Naive thymus-derived CD4-positive, alpha-beta T cell (primary cell): Measurements from ENCODE around the gene SYNRG. TPM values are rescaled to one million over a fixed set of nuclear protein-coding genes. Genes with fewer than 3 reads are reported as not detected.

ENCODE experiments used
- microRNA-seq: library from miRNA; unstranded; fragments of <30 nt; microRNA quantifications from one replicate; pipeline ENCODE4 v1.2.0, GENCODE V29; 2022; ENCODE audit warnings: borderline microRNAs expressed
- polyA plus RNA-seq, 2 donors: library from polyadenylated mRNA; unstranded; fragments of 300-500 nt; fragmentation: Illumina TruSeq; gene quantifications; one replicate each; pipeline ENCODE4 v1.2.3, GENCODE V29; 2021
- total RNA-seq, 6 experiments: library from RNA in 5 of 6; stranded (reverse) in 5 of 6; gene quantifications; 1 replicate in 5 of 6; 2 replicates in 1 of 6; pipeline ENCODE4 v1.2.3 and lab custom pipeline; 2021 to 2026

The SYNRG gene
- total and polyA plus RNA-seq, 7 experiments from 2014 or later, result 70.9 to 146 (median 100) TPM

Small RNAs within 50 kb of the gene (microRNA-seq; reads per million reads assigned to microRNA genes)
- not detected for gene MIR378J

Other genes starting within 250 kb of the SYNRG start
- gene C17orf78, start 233.4 kb downstream of the SYNRG start, total RNA-seq, result not detected
- gene C17orf78, start 233.4 kb downstream of the SYNRG start, polyA plus RNA-seq, result not detected
- gene ACACA, start 202.6 kb downstream of the SYNRG start, total RNA-seq, result 10 to 100 TPM; 13.1 to 47.0 (median 24.0) TPM
- 1 to 10 TPM; 6.1 to 7.4 TPM for gene ACACA, start 202.6 kb downstream of the SYNRG start, polyA plus RNA-seq
- 10 to 100 TPM; 15.2 to 41.3 (median 28.7) TPM for gene TADA2A, start 202.5 kb downstream of the SYNRG start, total RNA-seq
- 10 to 100 TPM in 1 of 2 donors, 1 to 10 TPM in 1; 7.4 to 12.8 TPM for gene TADA2A, start 202.5 kb downstream of the SYNRG start, polyA plus RNA-seq
- 10 to 100 TPM in 1 of 5 experiments, 1 to 10 TPM in 4; 4.3 to 11.7 (median 8.7) TPM for gene DUSP14, start 119.5 kb downstream of the SYNRG start, total RNA-seq
- gene DUSP14, start 119.5 kb downstream of the SYNRG start, polyA plus RNA-seq, result 10 to 100 TPM; 13.0 to 13.1 TPM
- 10 to 100 TPM; 20.8 to 34.0 (median 29.3) TPM for gene DDX52, start 34.0 kb upstream of the SYNRG start, total RNA-seq
- gene DDX52, start 34.0 kb upstream of the SYNRG start, polyA plus RNA-seq, result 10 to 100 TPM; 11.9 to 17.7 TPM
- 1 to 10 TPM in 1 of 5 experiments, not detected in 4; 1.4 TPM for gene HNF1B, start 135.6 kb upstream of the SYNRG start, total RNA-seq
- not detected for gene HNF1B, start 135.6 kb upstream of the SYNRG start, polyA plus RNA-seq